Activated CD4-positive, alpha-beta T cell treated with anti-CD3 and anti-CD28 coated beads, Interleukin-2, Interleukin-4, amounts not matched to agents 100 ng/mL and 50 ng/mL, durations not matched to agents 16 hours and 8 hours (primary cell): Measurements from ENCODE around the gene GALNT17.

Experiments used
- DNase-seq: peaks from one replicate; pipeline ENCODE4 v3.0.0-alpha.2; 2020; ENCODE audit warnings: low spot score

GALNT17 gene

DNA sequence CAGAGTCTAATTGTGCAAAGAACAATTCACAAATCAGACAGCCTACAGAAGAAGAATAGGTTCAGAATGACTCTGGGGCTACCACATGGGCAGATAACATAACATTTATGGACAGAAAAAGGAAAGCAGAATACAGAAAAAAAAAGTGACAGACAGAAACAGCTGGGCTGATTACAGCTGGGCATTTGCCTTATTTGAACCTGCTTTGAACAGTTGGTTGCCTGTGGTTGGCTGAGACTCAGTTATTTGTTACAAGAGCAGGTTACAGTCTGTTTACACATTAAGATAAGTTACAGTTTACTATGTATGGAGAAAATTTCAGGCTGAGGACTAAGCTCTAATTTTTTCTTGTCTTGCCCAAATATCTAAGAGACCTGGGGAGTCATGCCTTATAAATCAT, 327.2 kb downstream of the GALNT17 start:
- no peak for DNase-seq

DNA sequence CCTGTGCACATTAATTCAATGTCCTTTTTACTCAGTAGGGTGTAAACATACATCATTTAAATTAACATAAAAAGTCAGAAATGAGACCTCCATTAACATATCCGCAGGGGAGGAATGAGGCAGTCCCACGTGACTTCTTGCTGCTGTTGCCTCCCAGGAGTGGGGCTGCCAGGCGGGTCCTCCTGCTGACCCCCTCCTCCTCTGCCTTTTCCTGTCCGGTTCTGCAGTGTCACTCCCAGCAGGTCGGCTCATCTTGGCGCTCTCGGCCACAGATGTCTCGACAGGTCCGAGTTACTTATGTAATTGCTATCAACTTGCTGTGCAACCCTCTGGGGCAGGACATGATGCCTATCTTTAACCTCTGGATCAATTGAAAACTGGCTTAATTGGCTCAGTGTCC, 329.6 kb downstream of the GALNT17 start:
- DNase-seq: no peak

DNA sequence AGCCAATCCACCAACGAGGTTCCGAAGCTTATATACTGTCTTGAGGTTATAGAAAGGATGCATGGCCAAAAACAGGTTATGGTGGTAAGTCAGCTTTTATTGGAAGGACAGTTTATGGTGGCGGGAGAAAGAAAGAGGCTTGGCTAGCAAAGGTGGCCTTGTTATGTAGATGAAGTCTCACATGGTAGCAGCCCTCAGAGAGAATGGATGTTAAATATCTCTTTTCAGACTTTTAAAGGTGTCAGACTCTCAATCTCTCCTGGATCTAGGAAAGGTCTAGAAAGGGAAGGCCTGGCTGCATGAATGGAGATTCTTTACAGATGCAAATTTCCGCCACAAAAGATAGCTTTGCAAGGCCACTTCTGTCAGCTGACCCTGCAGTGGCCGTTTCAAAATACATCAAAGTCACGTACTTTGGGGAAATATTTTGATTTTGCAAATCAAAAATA, 333.8 kb downstream of the GALNT17 start:
- no peak for DNase-seq

DNA sequence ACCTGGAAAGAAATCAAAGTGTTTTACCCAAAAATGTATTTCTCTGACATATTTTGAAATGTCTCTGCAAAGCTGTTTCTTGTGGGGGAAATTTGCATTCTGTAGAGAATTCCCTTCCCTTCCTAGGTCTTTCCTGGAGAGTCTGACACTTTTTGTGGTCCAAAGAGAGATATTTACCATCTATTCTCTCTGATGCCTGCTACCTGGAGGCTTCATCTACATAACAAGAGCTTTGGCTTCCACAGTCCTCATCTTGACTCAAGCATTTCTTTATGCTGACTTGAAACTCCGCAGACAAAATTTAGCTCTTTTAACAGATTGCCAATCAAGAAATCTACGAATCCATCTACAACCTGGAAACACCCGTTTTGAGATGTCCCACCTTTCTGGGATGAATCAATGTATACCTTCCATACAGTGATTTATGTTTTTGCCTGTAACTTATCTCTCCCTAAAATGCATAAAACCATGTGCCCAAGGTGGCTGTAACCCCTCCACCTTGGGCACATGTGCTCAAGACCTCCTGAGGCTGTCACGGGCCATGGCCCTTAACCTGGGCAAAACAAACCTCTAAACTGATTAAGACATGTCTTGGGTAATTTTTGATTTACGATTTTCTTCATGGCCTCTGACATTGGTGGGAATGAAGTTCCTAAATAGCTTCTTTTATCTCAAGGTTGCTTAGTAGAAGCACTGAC, 334.7 kb downstream of the GALNT17 start:
- DNase-seq: no peak

DNA sequence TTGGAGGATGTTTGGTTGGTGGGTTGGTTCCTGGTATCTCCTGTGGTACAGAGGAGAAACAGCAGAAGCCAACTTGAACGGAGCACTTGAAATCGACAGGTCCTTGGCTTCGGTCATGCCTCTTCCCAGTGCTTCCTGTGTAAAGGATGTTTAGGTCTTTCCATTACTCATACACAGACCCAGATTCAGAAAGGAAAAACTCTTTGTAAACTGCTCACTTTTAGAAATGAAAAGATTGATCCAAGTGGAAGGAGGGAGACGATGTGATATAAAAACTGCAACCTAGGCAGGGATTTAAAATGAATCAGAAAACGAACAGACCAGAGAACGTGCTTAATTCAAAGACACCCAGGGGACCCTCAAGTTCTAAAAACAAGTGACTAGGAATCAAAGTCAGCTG, 338.4 kb downstream of the GALNT17 start:
- no peak for DNase-seq

DNA sequence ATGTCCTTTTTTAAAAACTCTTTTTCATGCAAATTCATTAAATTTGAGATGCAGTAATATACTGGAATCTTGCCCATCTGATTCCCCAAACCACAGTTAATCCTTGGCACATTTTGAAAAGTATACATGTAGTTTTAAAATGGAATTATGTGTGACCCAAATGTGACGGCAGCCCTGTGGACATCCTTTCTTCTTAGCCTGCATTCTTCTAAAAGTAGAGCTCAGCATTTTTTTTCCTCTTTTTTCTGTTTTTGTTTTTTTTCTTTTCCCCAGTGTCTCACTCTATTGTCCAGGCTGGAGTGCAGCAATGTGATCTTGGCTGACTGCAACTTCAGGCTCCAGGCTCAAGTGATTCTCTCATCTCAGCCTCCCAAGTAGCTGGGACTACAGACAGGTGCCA, 338.9 kb downstream of the GALNT17 start:
- no peak for DNase-seq

DNA sequence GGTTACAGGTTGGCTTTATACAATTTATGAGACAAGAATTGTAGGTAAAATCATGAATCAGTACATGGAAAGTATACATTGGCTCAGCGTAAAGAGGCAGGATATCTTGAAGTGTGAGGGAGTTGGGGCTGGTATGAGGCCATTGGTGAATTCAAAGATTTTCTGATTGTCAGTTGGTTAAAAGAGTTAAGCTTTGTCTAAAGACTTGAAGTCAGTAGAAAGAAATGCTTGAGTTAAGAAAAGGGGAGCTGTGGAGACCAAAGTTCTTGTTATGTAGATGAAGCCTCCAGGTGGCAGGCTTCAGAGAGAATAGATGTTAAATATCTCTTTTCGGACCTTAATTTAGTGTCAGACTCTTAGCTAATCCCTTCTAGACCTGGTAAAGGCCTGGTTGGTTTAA, 341.0 kb downstream of the GALNT17 start:
- no peak for DNase-seq

DNA sequence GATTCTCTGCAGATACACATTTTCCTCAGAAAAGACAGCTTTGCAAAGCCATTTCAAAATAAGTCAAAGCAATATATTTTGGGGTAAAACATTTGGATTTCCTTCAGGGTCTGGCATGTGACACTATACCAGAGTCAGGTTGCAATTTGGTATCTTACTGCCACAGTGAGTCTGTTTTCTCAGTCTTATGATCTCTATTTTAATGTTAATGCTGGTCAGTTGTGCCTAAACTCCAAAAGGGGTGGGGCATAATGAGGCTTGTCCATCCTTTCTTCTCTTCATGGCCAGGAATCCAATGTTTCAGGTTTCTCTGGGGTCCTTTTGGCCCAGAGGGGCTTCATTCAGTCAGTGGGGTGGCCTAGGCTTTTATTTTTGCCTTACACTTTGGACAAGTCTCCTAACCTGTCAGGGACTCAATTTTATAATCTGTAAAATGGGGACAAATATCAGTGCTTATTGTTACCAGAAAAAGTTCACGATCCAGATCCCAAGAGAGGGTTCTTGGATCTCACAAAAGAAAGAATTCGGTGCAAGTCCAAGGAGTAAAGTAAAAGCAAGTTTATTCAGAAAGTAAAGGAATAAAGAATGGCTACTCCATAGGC, 341.5 kb downstream of the GALNT17 start:
- DNase-seq: no peak

DNA sequence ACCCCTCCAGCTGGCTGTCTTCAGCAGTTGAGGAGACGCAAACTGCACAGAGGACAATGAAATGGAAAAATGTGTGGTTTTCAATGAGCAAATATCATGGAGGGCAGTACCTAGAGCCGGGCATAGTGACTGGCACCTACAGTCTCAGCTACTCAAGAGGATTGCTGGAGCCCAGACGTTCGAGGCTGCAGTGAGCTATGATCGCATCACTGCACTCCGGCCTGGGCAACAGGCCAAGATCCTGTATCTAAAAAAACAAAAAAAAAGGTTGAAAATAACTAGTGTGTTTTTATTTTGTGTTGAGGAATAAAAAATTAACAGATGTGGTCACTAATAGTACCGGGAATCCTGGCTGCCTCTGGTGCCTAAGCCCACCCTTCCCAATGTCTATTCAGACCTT, 345.5 kb downstream of the GALNT17 start:
- DNase-seq: no peak

DNA sequence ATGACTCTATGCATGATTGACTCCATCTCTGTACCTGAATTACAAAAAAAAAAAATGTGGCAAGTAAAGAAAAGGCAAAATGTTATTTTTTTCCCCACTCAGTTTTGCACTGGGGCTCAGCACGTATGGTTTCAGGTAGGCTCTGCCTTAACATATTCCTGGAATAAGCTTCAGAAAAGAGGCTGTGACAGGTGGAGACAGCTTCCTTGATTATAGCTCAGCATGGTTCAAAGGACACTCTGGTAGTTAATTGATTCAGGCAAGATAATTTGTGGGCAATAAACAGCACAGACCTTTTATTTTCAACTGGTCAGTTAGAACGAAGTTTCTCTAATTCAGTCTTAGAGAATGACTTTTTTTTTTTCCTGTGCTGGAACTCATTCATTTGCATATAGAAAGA, 347.3 kb downstream of the GALNT17 start:
- DNase-seq: no peak

DNA sequence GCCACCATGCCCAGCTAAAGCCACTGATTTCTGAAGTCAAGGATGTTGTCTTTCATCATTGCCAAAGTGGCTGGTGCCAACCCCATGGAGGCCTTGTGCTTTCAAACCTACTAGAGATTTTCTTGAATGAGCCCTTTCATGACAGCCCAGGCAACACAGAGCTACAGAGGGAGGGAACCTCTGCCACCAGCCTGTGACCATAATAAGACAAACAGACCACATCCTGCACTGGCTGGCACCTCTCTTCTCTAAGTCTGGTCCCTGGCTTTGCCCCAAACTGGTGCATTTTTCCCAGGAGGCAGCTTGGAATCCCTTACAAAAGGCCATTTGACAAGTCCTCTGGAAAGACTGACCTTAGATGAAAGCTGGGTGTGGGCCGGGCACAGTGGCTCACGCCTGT, 348.8 kb downstream of the GALNT17 start:
- DNase-seq: no peak

DNA sequence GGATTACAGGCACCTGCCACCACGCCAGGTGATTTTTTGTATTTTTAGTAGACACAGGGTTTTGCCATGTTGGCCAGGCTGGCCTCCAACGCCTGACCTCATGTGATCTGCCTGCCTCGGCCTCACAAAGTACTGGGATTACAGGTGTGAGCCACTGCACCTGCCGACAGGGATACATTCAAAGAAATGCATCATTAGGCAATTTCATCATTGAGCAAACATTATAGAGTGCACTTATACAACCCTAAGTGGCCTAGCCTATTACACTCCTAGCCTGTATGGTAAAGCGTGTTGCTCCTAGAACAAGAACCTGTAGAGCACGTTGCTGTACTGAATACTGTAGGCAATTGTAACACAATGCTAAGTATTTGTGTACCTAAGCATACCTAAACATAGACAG, 350.3 kb downstream of the GALNT17 start:
- no peak for DNase-seq

DNA sequence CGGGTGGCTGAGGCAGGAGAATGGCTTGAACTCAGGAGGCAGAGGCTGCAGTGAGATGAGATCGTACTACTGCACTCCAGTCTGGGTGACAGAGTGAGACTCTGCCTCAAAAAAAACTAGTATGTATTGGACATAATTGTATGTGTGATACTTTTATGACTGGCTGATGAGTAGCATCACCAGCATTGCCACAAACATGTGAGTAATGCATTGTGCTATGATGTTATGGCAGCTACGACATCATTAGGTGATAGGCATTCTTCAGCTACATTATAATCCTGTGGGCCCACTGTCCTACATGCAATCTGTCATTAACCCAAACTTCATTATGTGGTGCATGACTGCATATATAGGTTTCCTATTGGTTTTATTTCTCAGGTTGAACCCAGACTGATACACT, 352.4 kb downstream of the GALNT17 start:
- no peak for DNase-seq

DNA sequence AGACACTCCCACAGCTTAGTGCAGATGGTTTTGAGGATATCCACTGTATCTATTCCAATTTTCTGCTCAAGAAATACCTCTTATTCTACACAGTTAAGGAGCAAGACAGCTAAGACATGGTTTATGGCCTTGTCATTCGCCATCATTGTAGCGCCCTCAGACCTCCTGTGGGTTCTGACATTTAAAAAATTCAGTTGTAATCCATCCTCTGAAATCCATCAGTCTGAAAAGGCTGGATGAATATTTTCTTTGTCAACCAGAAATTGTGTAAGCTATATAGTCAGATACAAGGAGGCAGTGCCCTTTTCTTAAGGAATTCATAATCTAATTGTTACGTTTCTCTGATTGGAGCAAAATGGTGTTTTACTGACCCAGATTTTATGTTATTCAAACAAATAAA, 353.6 kb downstream of the GALNT17 start:
- no peak for DNase-seq

DNA sequence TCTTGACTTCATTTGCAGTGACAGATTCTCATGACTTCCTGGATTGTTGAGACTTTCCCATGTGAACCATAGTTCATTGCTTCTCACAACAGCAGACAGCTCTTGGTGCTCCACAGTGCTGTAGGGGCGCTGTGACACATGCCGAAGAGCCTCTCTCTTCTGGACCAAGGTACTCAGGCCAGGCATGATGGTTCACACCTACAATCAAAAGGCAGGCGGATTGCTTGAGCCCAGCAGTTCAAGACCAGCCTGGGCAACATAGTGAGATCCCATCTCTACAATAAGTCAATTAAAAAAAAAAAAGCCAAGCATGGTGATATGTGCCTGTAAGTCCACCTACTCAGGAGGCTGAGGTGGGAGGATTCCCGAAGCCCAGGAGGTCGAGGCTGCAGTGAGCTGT, 354.5 kb downstream of the GALNT17 start:
- DNase-seq: no peak

DNA sequence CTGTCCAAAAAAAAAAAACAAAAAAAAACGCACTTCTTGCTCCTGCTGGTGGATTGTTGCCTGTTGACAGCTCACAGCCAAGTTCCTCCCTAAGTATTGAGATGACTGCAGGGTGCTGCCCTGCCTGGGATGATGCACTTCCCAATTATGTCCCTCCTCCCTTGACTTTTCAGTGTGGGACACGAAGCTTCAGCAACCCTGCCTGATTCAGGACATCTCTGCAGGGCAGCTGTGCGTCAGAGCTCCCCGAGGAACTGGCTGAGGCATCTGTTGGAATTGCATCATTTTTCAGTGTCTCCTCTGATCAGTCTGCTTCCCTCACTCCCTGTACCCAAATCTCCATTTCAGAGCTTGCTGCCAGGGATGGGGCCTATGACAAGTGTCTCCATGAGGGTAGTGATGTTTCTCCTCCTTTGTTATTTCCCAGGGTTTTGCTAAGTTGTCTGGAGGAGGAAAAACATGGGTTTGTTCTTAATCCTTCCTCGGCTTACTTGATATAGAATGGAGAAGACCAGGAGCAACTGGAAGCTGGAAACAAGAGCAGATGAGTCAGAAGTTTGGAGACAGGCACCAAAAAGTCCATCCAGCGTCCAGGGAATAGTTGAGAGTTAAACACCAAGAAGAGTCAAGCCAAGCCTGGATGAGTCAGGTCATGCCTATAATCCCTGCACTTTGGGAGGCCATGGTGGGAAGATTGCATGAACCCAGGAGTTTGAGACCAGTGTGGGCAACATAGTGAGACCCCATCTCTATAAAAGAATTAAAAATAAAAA, 355.1 kb downstream of the GALNT17 start:
- no peak for DNase-seq

DNA sequence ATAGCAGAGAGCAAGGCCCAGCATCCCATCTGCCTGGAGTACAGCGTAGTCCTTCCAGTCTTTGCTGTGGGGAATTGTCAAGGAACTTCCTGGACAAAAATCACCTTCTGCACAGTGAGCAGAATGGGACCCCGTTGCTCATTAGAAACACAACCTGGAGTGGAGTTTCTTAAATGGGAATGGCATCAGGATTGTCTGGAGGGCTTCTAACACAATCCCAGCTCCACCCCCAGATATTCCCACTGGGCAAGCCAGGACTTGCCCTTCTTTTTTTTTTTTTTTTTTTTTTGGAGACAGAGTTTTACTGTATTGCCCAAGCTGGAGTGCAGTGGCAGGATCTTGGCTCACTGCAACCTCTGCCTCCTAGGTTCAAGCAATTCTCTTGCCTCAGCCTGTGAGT, 356.4 kb downstream of the GALNT17 start:
- DNase-seq: no peak

DNA sequence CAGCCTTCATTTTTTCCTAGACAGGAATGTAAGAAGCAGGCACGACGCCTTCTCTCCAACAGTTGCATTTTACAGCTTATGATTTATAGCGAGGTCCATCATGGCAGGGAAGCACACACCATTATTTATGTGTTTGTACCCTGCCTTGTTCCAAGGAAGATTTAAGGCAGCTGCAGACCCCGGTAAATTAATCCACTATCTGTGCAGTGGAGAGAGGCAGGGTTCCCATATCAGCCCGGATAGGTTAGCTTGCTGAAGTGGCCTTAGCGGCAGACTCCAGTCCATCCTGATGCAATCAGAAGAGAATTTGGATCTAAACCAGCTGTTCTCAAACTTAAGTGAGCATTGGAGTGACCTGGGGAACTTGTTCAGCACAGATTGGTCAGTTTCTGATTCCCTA, 359.4 kb downstream of the GALNT17 start:
- no peak for DNase-seq

DNA sequence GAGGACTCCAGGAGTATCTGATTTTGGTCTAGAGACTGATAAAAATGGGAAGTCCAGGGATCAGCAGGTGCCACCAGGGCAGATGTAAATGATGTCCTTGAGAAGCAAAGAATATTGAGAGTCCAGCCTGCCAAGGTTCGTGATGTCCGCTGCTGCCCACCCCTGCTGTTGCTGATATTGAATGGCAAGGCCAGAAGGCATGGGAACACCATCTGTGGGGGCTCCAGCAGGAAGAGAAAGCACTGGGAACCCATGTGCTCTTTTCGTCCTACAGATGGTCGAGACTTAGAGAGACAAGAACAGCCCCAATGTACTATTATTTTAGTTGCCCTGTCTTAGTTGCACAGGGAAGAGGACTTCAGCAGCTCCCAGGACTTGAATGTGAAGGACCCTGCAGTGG, 363.9 kb downstream of the GALNT17 start:
- no peak for DNase-seq

DNA sequence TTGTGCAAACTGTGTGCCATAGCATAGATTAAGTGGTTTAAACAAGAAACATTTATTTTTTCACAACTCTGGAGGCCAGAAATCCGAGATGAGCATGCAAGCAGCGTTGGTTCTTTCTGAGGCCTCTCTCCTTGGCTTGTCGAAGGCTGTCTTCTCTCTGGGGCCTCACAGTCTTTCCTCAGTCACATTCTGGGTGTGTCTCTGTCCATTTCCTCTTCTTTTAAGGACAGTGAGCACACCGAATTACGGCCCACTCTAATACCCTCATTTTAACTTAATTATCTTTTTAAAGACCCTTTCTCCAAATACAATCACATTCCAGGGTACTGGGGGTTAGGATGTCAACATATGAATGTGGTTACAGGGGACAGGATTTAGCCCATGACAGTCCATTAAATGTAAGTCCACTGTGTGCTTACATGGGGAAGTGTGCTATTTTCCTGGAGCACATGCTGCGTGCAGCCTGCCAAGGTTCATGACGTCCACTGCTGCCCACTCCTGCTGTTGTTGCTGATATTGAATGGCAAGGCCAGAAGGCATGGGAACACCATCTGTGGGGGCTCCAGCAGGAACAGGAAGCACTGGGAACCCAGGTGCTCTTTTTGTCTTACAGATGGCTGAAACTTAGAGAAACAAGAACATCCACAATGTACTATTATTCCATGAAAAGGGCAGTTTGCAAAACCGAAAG, 365.5 kb downstream of the GALNT17 start:
- no peak for DNase-seq

DNA sequence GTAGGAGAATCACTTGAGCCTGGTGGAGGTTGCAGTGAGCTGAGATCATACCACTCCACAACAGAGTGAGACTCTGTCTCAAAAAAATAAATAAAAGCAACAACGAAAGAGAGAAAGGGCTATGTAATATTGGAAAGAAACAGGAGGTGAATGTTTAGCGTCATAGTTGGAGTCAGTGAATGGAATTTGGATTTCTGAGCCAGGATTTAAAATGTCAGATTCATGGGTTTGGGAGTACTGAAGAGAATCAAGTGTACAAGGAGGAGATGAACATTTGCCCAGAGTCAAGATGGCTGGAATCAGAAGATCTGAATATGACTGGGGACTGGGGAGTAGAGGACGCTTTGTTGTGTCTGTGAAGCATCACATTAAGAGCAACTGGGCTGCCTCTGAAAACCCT, 366.4 kb downstream of the GALNT17 start:
- DNase-seq: no peak

DNA sequence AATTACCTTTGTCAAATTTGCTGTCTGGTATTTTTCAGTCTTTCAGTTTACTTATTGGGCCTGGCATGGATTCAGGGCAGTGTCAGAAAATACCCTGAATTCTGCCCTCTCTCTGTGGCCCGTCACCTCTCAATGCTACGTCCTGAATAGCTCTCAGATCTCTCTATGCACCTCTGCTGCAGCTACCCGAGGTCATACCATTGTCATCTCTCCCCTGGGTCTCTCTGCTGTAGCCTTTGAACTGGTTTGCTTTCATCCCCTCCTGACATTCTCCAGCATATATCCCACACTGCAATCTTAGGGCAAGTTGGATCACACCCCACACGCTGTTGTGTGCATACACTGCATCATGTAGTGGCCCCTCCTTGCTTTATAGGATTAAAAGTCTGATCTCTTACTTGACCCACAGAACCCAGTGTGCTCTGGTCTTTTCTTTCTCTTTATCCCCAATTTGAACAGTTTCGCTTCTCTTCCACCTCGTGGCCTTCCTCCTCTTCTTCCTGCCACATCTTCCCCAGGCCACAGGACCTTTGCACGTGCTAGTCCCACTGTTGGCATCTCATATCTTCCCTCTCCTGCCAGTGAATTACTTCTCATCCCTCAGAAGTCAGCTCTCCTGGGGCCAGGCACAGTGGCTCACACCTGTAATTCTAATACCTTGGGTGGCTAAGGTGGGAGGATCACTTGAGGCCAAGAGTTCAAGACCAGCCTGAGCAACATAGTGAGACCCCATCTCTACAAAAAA, 372.9 kb downstream of the GALNT17 start:
- DNase-seq: no peak
